Endothelial cell of umbilical vein (primary cell): ENCODE data around the gene BPGM. TPM values are rescaled to one million over a fixed set of nuclear protein-coding genes. Genes with fewer than 3 reads are reported as not detected.

Source experiments
- BruUV-seq: library from RNA; stranded (reverse); fragments of 400-500 nt; replicated peaks from 2 replicates; lab custom pipeline; 2021; lab: Mats Ljungman, UMichigan
- CTCF ChIA-PET: fragments of 300-600, 350-600 bp; sonication (Branson Sonifier 250); formaldehyde crosslinking; loops from one replicate; lab custom pipeline; 2021; ENCODE audit warnings: antibody characterized with exemption, inconsistent platforms; lab: Charles Lee
- POLR2A ChIA-PET: fragments of 300-600, 350-600 bp; sonication (Branson Sonifier 250); formaldehyde crosslinking; loops from one replicate; lab custom pipeline; 2021; ENCODE audit warnings: antibody characterized with exemption, inconsistent platforms; lab: Charles Lee
- DNase-seq: peaks from one replicate; pipeline ENCODE4 v3.0.0-alpha.2; 2011; ENCODE audit warnings: low read depth, low spot score
- FAIRE-seq: peaks from 2 replicates; lab custom pipeline; 2011; peaks lifted over from hg19 to GRCh38; lab: Jason Lieb, UNC
- H2AFZ ChIP-seq: 2 replicates; pipeline ENCODE4 v1.6.0; 2012; ENCODE audit warnings: low read depth, low read length, control low read depth, inconsistent platforms
- H3K27ac ChIP-seq: 2 replicates; pipeline ENCODE4 v1.5.1; 2011; ENCODE audit warnings: low read depth, mild to moderate bottlenecking, control low read depth, low read length, moderate library complexity; ENCODE audit not compliant: insufficient read depth
- H3K27me3 ChIP-seq, 2 experiments: 2 replicates each; pipeline versions ENCODE4 v1.6.0 to v1.6.1; 2011; ENCODE audit warnings: low read length in 2 of 2, mixed read lengths in 1 of 2; ENCODE audit not compliant: control insufficient read depth in 2 of 2, insufficient read depth in 2 of 2
- H3K36me3 ChIP-seq, 2 experiments: 2 replicates in 1 of 2; 3 replicates in 1 of 2; pipeline ENCODE4 v1.5.1; 2011; ENCODE audit warnings: low read length in 2 of 2, mild to moderate bottlenecking in 1 of 2, moderate library complexity in 1 of 2; ENCODE audit not compliant: control insufficient read depth in 2 of 2, insufficient read depth in 2 of 2; ENCODE audit errors: extremely low read depth in 1 of 2
- H3K4me1 ChIP-seq: 3 replicates; pipeline ENCODE4 v1.5.1; 2011; ENCODE audit warnings: mild to moderate bottlenecking, low read length; ENCODE audit not compliant: control insufficient read depth, insufficient read depth; ENCODE audit errors: extremely low read depth
- H3K4me2 ChIP-seq: 2 replicates; pipeline ENCODE4 v1.6.1; 2011; ENCODE audit warnings: low read length, control low read depth, mixed read lengths; ENCODE audit not compliant: insufficient read depth
- H3K4me3 ChIP-seq, 3 experiments: fragments of 200-600 bp in 1 of 3; sonication (generic), shearing (Covaris generic) in 1 of 3; replicated peaks in 1 of 3; 2 replicates each; pipeline ENCODE4 v1.5.1; 2011 to 2016; ENCODE audit warnings: control low read depth in 3 of 3, low read length in 3 of 3, mild to moderate bottlenecking in 2 of 3, inconsistent platforms in 1 of 3, low read depth in 1 of 3, moderate library complexity in 1 of 3; ENCODE audit not compliant: insufficient read depth in 1 of 3
- H3K79me2 ChIP-seq: 2 replicates; pipeline ENCODE4 v1.6.0; 2012; ENCODE audit warnings: low read length, inconsistent platforms; ENCODE audit not compliant: control insufficient read depth, insufficient read depth
- H3K9ac ChIP-seq: replicated peaks from 2 replicates; pipeline ENCODE3; 2011; ENCODE audit warnings: low read length, control low read depth; ENCODE audit not compliant: insufficient read depth; ENCODE audit errors: extremely low read depth
- H3K9me1 ChIP-seq: replicated peaks from 3 replicates; pipeline ENCODE4 v1.6.0; 2011; ENCODE audit warnings: mild to moderate bottlenecking, low read length; ENCODE audit not compliant: control insufficient read depth, insufficient read depth; ENCODE audit errors: extremely low read depth
- H3K9me3 ChIP-seq: replicated peaks from 2 replicates; pipeline ENCODE4 v1.5.1; 2012; ENCODE audit warnings: low read length, inconsistent platforms; ENCODE audit not compliant: control insufficient read depth, insufficient read depth
- H4K20me1 ChIP-seq: replicated peaks from 2 replicates; pipeline ENCODE3; 2011; ENCODE audit warnings: mild to moderate bottlenecking, low read length; ENCODE audit not compliant: control insufficient read depth, insufficient read depth; ENCODE audit errors: extremely low read depth
- CTCF ChIP-seq, 2 donors: IDR thresholded peaks; 1 replicate in 1 of 2; 2 replicates in 1 of 2; pipeline ENCODE4 v1.5.1; 2011; ENCODE audit warnings: low read length in 2 of 2, mild to moderate bottlenecking in 2 of 2, moderate library complexity in 2 of 2, control low read depth in 1 of 2, inconsistent platforms in 1 of 2, low read depth in 1 of 2; ENCODE audit not compliant: insufficient read depth in 1 of 2; ENCODE audit errors: extremely low read depth in 1 of 2
- EZH2 ChIP-seq: IDR thresholded peaks from 2 replicates; pipeline ENCODE4 v1.6.1; 2012; ENCODE audit warnings: borderline replicate concordance, low read depth, mild to moderate bottlenecking, moderate library complexity, low read length, inconsistent platforms; ENCODE audit not compliant: severe bottlenecking
- FOS ChIP-seq: IDR thresholded peaks from 2 replicates; pipeline ENCODE4 v1.6.1; 2011; ENCODE audit warnings: mild to moderate bottlenecking, low read length, moderate library complexity, borderline replicate concordance; ENCODE audit not compliant: insufficient read depth
- GATA2 ChIP-seq: IDR thresholded peaks from 2 replicates; pipeline ENCODE4 v1.7.0; 2011; ENCODE audit warnings: low read depth, mild to moderate bottlenecking, moderate library complexity, mixed read lengths, low read length; ENCODE audit not compliant: insufficient read length, insufficient read depth
- JUN ChIP-seq: IDR thresholded peaks from 2 replicates; pipeline ENCODE4 v1.6.1; 2011; ENCODE audit warnings: borderline replicate concordance, low read depth; ENCODE audit not compliant: insufficient read length, insufficient read depth
- MAX ChIP-seq: IDR thresholded peaks from 2 replicates; pipeline ENCODE4 v1.6.1; 2011; ENCODE audit not compliant: insufficient read depth, insufficient read length
- MYC ChIP-seq: IDR thresholded peaks from one replicate; pipeline ENCODE4 v1.6.1; 2011; ENCODE audit warnings: mild to moderate bottlenecking, low read depth, low read length
- POLR2A ChIP-seq: IDR thresholded peaks from 2 replicates; pipeline ENCODE4 v1.6.1; 2012; ENCODE audit warnings: low read depth, mild to moderate bottlenecking, control low read depth, low read length
- POLR2AphosphoS5 ChIP-seq: IDR thresholded peaks from 2 replicates; pipeline ENCODE4 v1.6.1; 2012; ENCODE audit warnings: low read depth, mild to moderate bottlenecking, control low read depth, low read length, moderate library complexity; ENCODE audit not compliant: insufficient read depth
- dilution Hi-C: fragments of 300-500 bp; cut with MboI; formaldehyde crosslinking; loops from one replicate; pipeline ENCODE4 v1.15.0; 2019; ENCODE audit warnings: low sequenced_read_pairs; ENCODE audit not compliant: extremely low pct_ligation_motif_present
- intact Hi-C: fragments of 100-400 bp; cut with micrococcal nuclease; formaldehyde crosslinking; loops from one replicate; pipeline ENCODE4 v1.10.0; 2022
- polyA plus RNA-seq, 4 experiments: library from polyadenylated mRNA; depleted of rRNA in 3 of 4; stranded (reverse) in 3 of 4; unstranded in 1 of 4; fragments of >200 nt; gene quantifications; 2 replicates each; pipeline versions ENCODE4 v1.2.1 to v1.2.3, GENCODE V29; 2011 to 2012; ENCODE audit warnings: missing spikeins in 1 of 4
- total RNA-seq: library from RNA; stranded (reverse); gene quantifications from 2 replicates; pipeline ENCODE4 v1.2.3, GENCODE V29; 2021

BPGM gene
- total and polyA plus RNA-seq, 2 donors (not counting 3 experiments of a cell fraction or from before 2014, with no cell fraction given) = 24.2 to 28.3 TPM

- H3K27ac ChIP-seq = no peak overlapping the region
- H3K4me2 ChIP-seq = no peak overlapping the region
- BruUV-seq = no TSS peak
- FAIRE-seq (no peak), DNase-seq (peak; percentile 35)
- ChIA-PET CTCF (interaction anchor here (1.5 kb wide), 1 partner anchor 10 kb away, joined by 5 read pairs; no protein-coding TSS in a partner anchor), POLR2A (no interaction called here)
- H3K9ac ChIP-seq = no peak overlapping the region
- TF ChIP-seq GATA2 (no peak), MAX (no peak), POLR2AphosphoS5 (no peak), CTCF (IDR thresholded peaks at IDR 0.05; ENCODE audit: extremely low read depth in 1 of 2, insufficient read depth in 1 of 2, low read depth in 1 of 2, low read length in 2 of 2) (no peak)
- H3K4me1 ChIP-seq = peaks cover 1% of the 10 kb centered on the region
- no peaks in the 10 kb centered on the region for H3K9me1 ChIP-seq
- H3K36me3 ChIP-seq = peaks cover 2 to 4% of the 10 kb centered on the region in 2 experiments
- no peak overlapping the region for H2AFZ ChIP-seq
- H3K4me3 ChIP-seq = no peak overlapping the region
- H3K79me2 ChIP-seq = peaks cover 41% of the 10 kb centered on the region
- dilution Hi-C loops = no loop called here
- no peaks in the 10 kb centered on the region for H4K20me1 ChIP-seq
- no peaks in the 10 kb centered on the region for H3K9me3 ChIP-seq
- H3K27me3 ChIP-seq = no peaks in the 10 kb centered on the region
- intact Hi-C loops = no loop called here
These were observed 30.1 kb downstream of the BPGM start for GRCh38 chr7:134676743-134677142.

DNA sequence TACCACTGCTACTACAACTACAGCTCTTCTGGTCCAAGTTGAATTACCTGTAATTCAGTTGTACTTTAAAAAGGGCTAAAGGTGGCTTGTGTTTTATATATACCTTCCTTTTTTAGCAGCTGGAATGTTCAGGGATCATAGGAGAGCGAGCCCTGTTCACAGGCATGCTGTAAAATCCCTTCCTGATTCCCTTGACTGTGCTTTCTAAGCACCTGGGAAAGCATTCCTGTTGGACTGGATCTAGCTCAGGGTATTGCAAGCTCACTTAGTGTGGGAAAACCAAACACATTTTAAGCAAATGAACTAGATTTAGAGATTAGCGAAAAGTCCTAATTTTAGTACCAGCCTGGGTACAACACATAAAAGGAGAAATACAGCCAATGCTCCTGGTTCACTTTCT is 31.5 kb downstream of the BPGM start:
- Histone ChIP-seq H3K9me1 (no peaks in the 10 kb centered on the region), H3K4me2 (no peak overlapping the region), H2AFZ (no peak overlapping the region), H3K79me2 (peaks cover 32% of the 10 kb centered on the region), H3K36me3 (peaks cover 2 to 4% of the 10 kb centered on the region in 2 experiments), H3K4me3 (no peak overlapping the region), H3K9me3 (no peaks in the 10 kb centered on the region), H3K4me1 (no peaks in the 10 kb centered on the region), H3K27ac (no peak overlapping the region), H3K27me3 (no peaks in the 10 kb centered on the region), H3K9ac (no peak overlapping the region), H4K20me1 (no peaks in the 10 kb centered on the region)
- intact Hi-C loops (no loop called here), dilution Hi-C loops (no loop called here)
- DNase-seq = no peak
- ChIA-PET POLR2A (no interaction called here), CTCF (interaction anchor here (1.0 to 1.6 kb wide), 4 partner anchors 12 to 44 kb away, joined by 4 to 5 read pairs (median 4); no protein-coding TSS in a partner anchor)
- no peak for TF ChIP-seq JUN
- TF ChIP-seq EZH2 = no peak
- no peak for TF ChIP-seq GATA2
- TF ChIP-seq MAX = no peak
- no peak for TF ChIP-seq MYC
- TF ChIP-seq FOS = no peak
- TF ChIP-seq CTCF (IDR thresholded peaks at IDR 0.05; ENCODE audit: extremely low read depth in 1 of 2, insufficient read depth in 1 of 2, low read depth in 1 of 2, low read length in 2 of 2) = no peak
- no peak for TF ChIP-seq POLR2AphosphoS5
- no peak for TF ChIP-seq POLR2A
- FAIRE-seq = no peak
- BruUV-seq = no TSS peak
